BJ (cell line): Measurements from ENCODE around the gene DAPK3. TPM values are rescaled to one million over a fixed set of nuclear protein-coding genes. Genes with fewer than 3 reads are reported as not detected.
"Not testable (repeated sequence)": the region's sequence is repeated elsewhere in the genome, so short reads cannot be mapped to it uniquely, and the experiment has no call there.

Experiments used
- CTCF ChIA-PET: fragments of 350-600 bp; formaldehyde crosslinking; extraction: SDS; loops from one replicate; lab custom pipeline; 2021; ENCODE audit warnings: antibody characterized with exemption, inconsistent platforms; lab: Yijun Ruan, JAX
- POLR2A ChIA-PET: fragments of 300-600 bp; sonication (Branson Sonifier 250); formaldehyde crosslinking; extraction: SDS; loops from one replicate; lab custom pipeline; 2021; ENCODE audit warnings: antibody characterized with exemption; lab: Charles Lee
- DNase-seq: peaks from one replicate; pipeline ENCODE4 v3.0.0-alpha.2; 2011; ENCODE audit warnings: low read depth
- H3K27me3 ChIP-seq: 2 replicates; pipeline ENCODE4 v1.6.0; 2011; ENCODE audit warnings: low read length; ENCODE audit not compliant: control insufficient read depth, insufficient read depth
- H3K36me3 ChIP-seq: 2 replicates; pipeline ENCODE4 v1.5.1; 2011; ENCODE audit warnings: low read length; ENCODE audit not compliant: control insufficient read depth, insufficient read depth
- H3K4me3 ChIP-seq: 2 replicates; pipeline ENCODE4 v1.5.1; 2011; ENCODE audit warnings: low read depth, mild to moderate bottlenecking, control low read depth, low read length
- CTCF ChIP-seq: IDR thresholded peaks from 2 replicates; pipeline ENCODE4 v1.5.1; 2011; ENCODE audit warnings: low read depth, mild to moderate bottlenecking, control low read depth, inconsistent platforms, low read length, moderate library complexity; ENCODE audit not compliant: insufficient read depth
- polyA plus RNA-seq: library from polyadenylated mRNA; depleted of rRNA; stranded (reverse); fragments of >200 nt; gene quantifications from 2 replicates; pipeline ENCODE4 v1.2.3, GENCODE V29; 2011

The DAPK3 gene
- polyA plus RNA-seq, 1 experiment = 178 TPM

- POLR2A ChIA-PET = no interaction called here
- no peak overlapping the region for H3K4me3 ChIP-seq
- H3K36me3 ChIP-seq = peaks cover 16% of the 10 kb centered on the region
- TF ChIP-seq CTCF = no peak
- DNase-seq = no peak
- CTCF ChIA-PET = no interaction called here
- no peaks in the 10 kb centered on the region for H3K27me3 ChIP-seq
Measured at GRCh38 chr19:4013886-4014540, 43.1 kb upstream of the DAPK3 start.

- no peak for DNase-seq
- H3K4me3 ChIP-seq = no peak overlapping the region
- H3K36me3 ChIP-seq = peaks cover 16% of the 10 kb centered on the region
- TF ChIP-seq CTCF = no peak
- ChIA-PET POLR2A (no interaction called here), CTCF (no interaction called here)
- H3K27me3 ChIP-seq = no peaks in the 10 kb centered on the region
Measured at GRCh38 chr19:4012975-4013634, 42.2 kb upstream of the DAPK3 start.

GRCh38 chr19:4012092-4012974, 41.4 kb upstream of the DAPK3 start:
- DNase-seq = no peak
- TF ChIP-seq CTCF = no peak
- CTCF ChIA-PET = no interaction called here
- POLR2A ChIA-PET = no interaction called here
- H3K36me3 ChIP-seq = peaks cover 16% of the 10 kb centered on the region
- H3K4me3 ChIP-seq = no peak overlapping the region
- no peaks in the 10 kb centered on the region for H3K27me3 ChIP-seq

GRCh38 chr19:4011430-4011829, 40.5 kb upstream of the DAPK3 start:
- H3K4me3 ChIP-seq, H3K27me3 ChIP-seq, CTCF ChIA-PET, POLR2A ChIA-PET, DNase-seq: not testable (repeated sequence)
- H3K36me3 ChIP-seq = peaks cover 13% of the 10 kb centered on the region

- POLR2A ChIA-PET = no interaction called here
- no peak for TF ChIP-seq CTCF
- Histone ChIP-seq H3K36me3 (peaks cover 13% of the 10 kb centered on the region), H3K4me3 (no peak overlapping the region), H3K27me3 (no peaks in the 10 kb centered on the region)
- CTCF ChIA-PET = no interaction called here
- DNase-seq = no peak
Measured at GRCh38 chr19:4010808-4011110, 39.9 kb upstream of the DAPK3 start.
